ENCODE measurements around the gene ZSCAN10. TPM values are rescaled to one million over a fixed set of nuclear protein-coding genes. Genes with fewer than 3 reads are reported as not detected.

ZSCAN10 gene
- total and polyA plus RNA-seq, 9 of the 15 experiments (the other 6 are each of a cell fraction or from before 2014, with no cell fraction given), result 0.22 TPM; not detected in 8

DNA sequence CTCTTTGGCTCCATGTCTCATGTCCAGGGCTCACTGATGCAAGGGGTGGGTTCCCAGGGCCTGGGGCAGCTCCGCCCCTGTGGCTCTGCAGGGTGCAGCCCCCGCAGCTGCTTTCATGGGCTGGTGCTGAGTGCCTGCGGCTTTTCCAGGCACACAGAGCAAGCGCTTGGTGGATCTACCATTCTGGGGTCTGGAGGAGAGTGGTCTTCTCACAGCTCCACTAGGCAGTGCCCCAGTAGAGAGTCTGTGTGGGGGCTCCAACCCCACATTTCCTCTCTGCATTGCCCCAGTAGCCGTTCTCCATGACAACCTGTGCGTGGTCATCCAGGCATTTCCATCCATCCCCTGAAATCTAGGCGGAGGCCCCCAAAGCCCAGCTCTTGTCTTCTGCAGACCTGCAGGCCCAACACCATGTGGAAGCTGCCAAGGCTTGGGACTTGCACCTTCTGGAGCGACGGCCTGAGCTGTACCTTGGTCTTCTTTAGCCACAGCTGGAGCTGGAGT lies 28.4 kb downstream of the ZSCAN10 start:
- DNase-seq (ENCODE audit: extremely low read depth in 1 of 4, low spot score in 3 of 4), result no peak
- intact Hi-C loops (cut with micrococcal nuclease), result no loop called here
- H3K4me1 ChIP-seq (replicated peaks in 1 of 2; ENCODE audit: control insufficient read depth in 2 of 2, insufficient read depth in 2 of 2, low read length in 2 of 2), result peaks cover 14 to 42% of the 10 kb centered on the region in 2 experiments
- no peak overlapping the region for H3K4me3 ChIP-seq
- BruUV-seq (replicated peaks), result no TSS peak
- H3K79me2 ChIP-seq (ENCODE audit: control insufficient read depth, insufficient read depth, low read length), result no peaks in the 10 kb centered on the region
- FAIRE-seq, result no peak
- peak; percentile 70 for ATAC-seq
- ChIA-PET POLR2A (interaction anchor here (0.6 to 1.1 kb wide), 3 partner anchors 10 to 25 kb away, joined by 3 to 5 read pairs (median 4); no protein-coding TSS in a partner anchor), CTCF (ENCODE audit: low intra/inter-chr PET ratio) (no interaction called here)
- no peak overlapping the region for H3K4me2 ChIP-seq (ENCODE audit: insufficient read depth, low read length)
- H3K36me3 ChIP-seq (ENCODE audit: control insufficient read depth, insufficient read depth, low read length), result no peaks in the 10 kb centered on the region
- H3K9me3 ChIP-seq (replicated peaks; ENCODE audit: control insufficient read depth, insufficient read depth, low read depth, low read length), result no peaks in the 10 kb centered on the region
- H2AFZ ChIP-seq (ENCODE audit: low read depth, low read length), result no peak overlapping the region
- TF ChIP-seq PRMT5 (CRISPR knock-in tag; IDR thresholded peaks at IDR 0.05) (no peak), TCFL5 (CRISPR knock-in tag; conservative IDR thresholded peaks at IDR 0.05) (no peak), EHMT2 (IDR thresholded peaks at IDR 0.05) (no peak), ZNF583 (CRISPR knock-in tag; IDR thresholded peaks at IDR 0.05) (no peak), RFX7 (CRISPR knock-in tag; IDR thresholded peaks at IDR 0.05) (no peak), TRIM28 (IDR thresholded peaks at IDR 0.05) (no peak), CHD2 (IDR thresholded peaks at IDR 0.05; ENCODE audit: low read depth, low read length) (no peak), ZNF134 (CRISPR knock-in tag; conservative IDR thresholded peaks at IDR 0.05) (no peak), POLR2B (IDR thresholded peaks at IDR 0.05; ENCODE audit: low read depth, partially characterized antibody) (no peak), E2F3 (CRISPR knock-in tag; IDR thresholded peaks at IDR 0.05) (no peak), CBX5 (IDR thresholded peaks at IDR 0.05; ENCODE audit: borderline replicate concordance, low read depth) (no peak), BDP1 (IDR thresholded peaks at IDR 0.05; ENCODE audit: insufficient read depth, insufficient read length) (no peak), CBFA2T2 (conservative IDR thresholded peaks at IDR 0.05) (no peak)
- TF ChIP-seq, protein P1, sequence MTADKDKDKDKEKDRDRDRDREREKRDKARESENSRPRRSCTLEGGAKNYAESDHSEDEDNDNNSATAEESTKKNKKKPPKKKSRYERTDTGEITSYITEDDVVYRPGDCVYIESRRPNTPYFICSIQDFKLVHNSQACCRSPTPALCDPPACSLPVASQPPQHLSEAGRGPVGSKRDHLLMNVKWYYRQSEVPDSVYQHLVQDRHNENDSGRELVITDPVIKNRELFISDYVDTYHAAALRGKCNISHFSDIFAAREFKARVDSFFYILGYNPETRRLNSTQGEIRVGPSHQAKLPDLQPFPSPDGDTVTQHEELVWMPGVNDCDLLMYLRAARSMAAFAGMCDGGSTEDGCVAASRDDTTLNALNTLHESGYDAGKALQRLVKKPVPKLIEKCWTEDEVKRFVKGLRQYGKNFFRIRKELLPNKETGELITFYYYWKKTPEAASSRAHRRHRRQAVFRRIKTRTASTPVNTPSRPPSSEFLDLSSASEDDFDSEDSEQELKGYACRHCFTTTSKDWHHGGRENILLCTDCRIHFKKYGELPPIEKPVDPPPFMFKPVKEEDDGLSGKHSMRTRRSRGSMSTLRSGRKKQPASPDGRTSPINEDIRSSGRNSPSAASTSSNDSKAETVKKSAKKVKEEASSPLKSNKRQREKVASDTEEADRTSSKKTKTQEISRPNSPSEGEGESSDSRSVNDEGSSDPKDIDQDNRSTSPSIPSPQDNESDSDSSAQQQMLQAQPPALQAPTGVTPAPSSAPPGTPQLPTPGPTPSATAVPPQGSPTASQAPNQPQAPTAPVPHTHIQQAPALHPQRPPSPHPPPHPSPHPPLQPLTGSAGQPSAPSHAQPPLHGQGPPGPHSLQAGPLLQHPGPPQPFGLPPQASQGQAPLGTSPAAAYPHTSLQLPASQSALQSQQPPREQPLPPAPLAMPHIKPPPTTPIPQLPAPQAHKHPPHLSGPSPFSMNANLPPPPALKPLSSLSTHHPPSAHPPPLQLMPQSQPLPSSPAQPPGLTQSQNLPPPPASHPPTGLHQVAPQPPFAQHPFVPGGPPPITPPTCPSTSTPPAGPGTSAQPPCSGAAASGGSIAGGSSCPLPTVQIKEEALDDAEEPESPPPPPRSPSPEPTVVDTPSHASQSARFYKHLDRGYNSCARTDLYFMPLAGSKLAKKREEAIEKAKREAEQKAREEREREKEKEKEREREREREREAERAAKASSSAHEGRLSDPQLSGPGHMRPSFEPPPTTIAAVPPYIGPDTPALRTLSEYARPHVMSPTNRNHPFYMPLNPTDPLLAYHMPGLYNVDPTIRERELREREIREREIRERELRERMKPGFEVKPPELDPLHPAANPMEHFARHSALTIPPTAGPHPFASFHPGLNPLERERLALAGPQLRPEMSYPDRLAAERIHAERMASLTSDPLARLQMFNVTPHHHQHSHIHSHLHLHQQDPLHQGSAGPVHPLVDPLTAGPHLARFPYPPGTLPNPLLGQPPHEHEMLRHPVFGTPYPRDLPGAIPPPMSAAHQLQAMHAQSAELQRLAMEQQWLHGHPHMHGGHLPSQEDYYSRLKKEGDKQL (CRISPR knock-in tag; IDR thresholded peaks at IDR 0.05; ENCODE audit: borderline replicate concordance), result no peak
- TF ChIP-seq, protein P2, sequence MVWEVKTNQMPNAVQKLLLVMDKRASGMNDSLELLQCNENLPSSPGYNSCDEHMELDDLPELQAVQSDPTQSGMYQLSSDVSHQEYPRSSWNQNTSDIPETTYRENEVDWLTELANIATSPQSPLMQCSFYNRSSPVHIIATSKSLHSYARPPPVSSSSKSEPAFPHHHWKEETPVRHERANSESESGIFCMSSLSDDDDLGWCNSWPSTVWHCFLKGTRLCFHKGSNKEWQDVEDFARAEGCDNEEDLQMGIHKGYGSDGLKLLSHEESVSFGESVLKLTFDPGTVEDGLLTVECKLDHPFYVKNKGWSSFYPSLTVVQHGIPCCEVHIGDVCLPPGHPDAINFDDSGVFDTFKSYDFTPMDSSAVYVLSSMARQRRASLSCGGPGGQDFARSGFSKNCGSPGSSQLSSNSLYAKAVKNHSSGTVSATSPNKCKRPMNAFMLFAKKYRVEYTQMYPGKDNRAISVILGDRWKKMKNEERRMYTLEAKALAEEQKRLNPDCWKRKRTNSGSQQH (CRISPR knock-in tag; IDR thresholded peaks at IDR 0.05), result no peak
- 0 out of 4 replicates have a peak overlapping the region, but pooled peaks of 1 of the 2 experiments have one; percentile 40 for H3K9ac ChIP-seq (ENCODE audit: insufficient read depth in 1 of 2, low read depth in 2 of 2, low read length in 2 of 2)
- H3K27ac ChIP-seq (ENCODE audit: extremely low read depth, low read depth, low read length), result no peak overlapping the region
- in situ Hi-C loops (cut with MboI), result no loop called here
- no peaks in the 10 kb centered on the region for H4K20me1 ChIP-seq (replicated peaks; ENCODE audit: control insufficient read depth, insufficient read depth, low read length)
- H3K9me1 ChIP-seq (ENCODE audit: control insufficient read depth, insufficient read depth, low read length), result no peaks in the 10 kb centered on the region
- WGBS (ENCODE audit: insufficient coverage, low coverage, missing lambda C conversion rate), result 58% methylated on average over 9 of the region's 9 CpGs
- H3K27me3 ChIP-seq (ENCODE audit: control insufficient read depth in 2 of 2, insufficient read depth in 2 of 2, low read length in 2 of 2), result peaks cover 0 to 12% of the 10 kb centered on the region in 2 experiments; a peak in 3 of 5 replicates
